HG03565 (cell line): ENCODE data around the gene KIF26B.

ENCODE experiments used
- ATAC-seq: cut with Tn5 transposase; IDR thresholded peaks from one replicate; pipeline ENCODE4 v1.9.1; 2021; ENCODE audit warnings: mild to moderate bottlenecking, moderate library complexity; ENCODE audit not compliant: unreplicated experiment

Gene KIF26B

GRCh38 chr1:245448975-245449431 lies 294.2 kb downstream of the KIF26B start:
- no peak for ATAC-seq

GRCh38 chr1:245453541-245453940 lies 298.8 kb downstream of the KIF26B start:
- ATAC-seq: no peak

GRCh38 chr1:245454051-245454450 lies 299.3 kb downstream of the KIF26B start:
- no peak for ATAC-seq

- ATAC-seq: no peak
Measured at GRCh38 chr1:245457562-245457961, 302.8 kb downstream of the KIF26B start.

GRCh38 chr1:245458234-245458633 lies 303.4 kb downstream of the KIF26B start:
- no peak for ATAC-seq

- no peak for ATAC-seq
Measured at GRCh38 chr1:245458761-245459174, 304.0 kb downstream of the KIF26B start.

DNA sequence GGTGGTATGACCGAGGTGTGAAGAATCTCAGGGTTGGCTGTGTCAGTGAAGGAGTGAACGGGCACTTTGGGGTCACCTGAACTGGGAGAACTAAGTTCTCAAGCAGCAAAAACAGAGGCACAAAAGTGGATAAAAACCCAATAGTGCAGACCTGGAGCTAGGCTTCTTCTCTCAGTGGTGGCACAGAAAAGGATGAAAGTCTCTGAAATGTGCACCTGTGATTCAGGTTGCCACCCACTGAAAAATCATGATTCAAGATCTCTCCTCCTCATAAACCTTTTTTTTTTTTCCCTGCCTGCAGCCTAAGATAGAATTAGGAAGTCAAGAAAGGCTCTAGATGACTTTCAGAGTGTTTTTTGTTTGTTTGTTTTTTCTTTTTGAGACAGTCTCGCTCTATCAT lies 304.8 kb downstream of the KIF26B start:
- no peak for ATAC-seq

- ATAC-seq: no peak
Measured at GRCh38 chr1:245461681-245462080, 306.9 kb downstream of the KIF26B start.

DNA sequence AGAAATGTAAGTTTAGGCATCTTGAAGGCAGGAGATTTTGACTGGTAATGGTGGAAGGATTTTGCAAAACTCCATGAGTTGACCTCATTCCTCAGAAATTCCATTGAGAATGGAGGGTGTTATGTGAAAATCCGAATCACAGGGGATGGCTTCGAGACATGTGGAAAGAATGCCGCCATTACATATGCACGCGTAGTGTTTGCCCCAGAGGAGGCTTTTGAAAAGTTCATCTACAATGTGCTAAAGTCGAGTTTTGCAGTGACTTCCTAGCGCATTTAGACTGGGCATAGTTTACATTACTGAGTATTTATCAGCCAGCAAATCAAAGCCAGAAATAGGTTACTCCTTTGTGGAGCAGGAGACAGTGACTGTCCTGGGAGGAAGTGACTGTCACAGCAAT lies 307.4 kb downstream of the KIF26B start:
- ATAC-seq: no peak

DNA sequence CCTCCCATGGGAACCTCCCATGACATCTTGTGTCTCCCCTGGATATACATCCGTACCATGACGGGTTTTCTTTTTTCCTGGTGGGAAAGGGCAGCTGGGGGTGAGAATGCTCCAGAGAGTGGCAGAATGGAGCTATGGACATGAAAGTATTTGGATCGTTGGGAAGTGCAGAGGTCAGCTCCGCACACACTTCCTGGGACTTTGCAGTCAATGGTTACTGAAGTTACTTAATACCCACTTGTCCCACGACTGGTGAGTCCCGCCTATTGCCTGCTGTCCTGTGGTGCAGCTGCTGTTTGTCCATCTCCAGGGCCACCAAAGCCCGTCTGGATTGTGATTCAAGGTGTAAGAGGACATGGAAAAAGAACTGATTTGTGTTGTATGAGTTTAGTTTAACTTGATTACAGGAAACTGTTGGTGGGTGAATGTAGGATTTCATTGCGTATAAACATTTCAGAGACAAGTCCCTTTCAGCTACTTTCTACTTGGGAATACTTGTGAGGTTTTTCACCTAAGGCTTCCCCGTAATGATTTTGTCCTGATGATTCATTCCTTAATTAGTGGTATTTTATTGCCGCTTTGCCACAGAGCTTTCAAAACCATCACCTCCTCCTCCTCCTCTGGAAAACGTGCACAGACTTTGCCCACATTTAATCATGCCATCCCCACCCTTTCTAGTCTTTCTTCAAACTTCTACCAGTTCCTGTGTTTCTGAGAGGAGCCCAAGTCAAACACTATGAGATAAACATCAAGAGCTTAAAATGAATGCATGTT lies 308.8 kb downstream of the KIF26B start:
- ATAC-seq: no peak

DNA sequence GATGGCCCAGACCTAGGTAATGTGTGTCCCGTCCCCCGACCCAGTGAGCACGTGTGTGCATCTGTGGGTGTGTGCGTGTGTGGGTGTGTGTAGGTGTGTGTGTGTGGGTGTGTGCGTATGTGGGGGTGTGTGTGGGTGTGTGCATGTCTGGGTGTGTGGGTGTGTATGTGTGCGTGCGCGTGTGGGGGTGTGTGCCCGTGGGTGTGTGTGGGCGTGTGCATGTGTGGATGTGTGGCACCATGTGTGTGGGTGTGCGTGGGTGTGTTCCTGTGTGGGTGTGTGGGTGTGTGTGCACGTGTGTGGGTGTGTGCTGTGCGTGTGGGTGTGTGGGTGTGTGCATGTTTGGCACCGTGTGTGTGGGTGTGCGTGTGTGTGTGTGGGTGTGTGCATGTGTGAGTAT lies 309.5 kb downstream of the KIF26B start:
- no peak for ATAC-seq

DNA sequence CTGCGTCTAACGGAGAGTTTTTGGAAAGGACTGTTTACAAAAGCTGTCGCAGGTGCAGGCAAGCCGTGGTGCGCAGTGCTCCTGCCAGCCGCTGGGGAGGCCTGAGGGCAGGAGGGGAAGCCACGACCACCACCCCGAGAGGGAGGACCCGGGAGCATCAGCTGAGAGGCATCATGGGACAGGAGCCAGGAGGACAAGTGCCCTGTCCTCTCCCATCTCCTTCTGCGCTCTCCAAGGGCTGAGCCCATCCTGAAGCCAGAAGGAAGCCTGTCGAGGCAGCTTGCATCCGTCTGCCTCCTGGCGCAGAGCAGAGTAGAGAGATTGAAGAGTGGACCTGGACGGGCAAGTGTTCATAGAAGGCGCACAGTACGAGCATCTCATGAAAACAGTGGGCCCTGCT lies 310.9 kb downstream of the KIF26B start:
- no peak for ATAC-seq

GRCh38 chr1:245466261-245466660 lies 311.5 kb downstream of the KIF26B start:
- ATAC-seq: no peak

DNA sequence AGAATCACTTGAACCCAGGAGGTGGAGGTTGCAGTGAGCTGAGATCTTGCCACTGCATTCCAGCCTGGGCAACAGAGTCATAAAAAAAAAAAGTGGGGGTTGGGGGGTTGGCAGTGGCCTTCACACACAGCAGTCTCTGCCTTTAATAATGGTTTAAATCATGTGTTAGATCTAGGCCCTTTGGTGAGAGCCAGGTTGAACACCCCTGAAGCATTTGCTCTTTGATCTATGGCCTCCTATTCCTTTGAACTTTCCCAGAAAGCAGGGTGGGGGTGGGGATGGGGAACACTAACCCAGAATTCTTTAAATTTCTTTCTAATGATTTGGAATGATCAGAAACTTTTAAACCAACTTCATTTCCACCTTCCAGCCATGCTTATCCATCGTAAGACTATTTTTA lies 313.0 kb downstream of the KIF26B start:
- ATAC-seq: no peak

- no peak for ATAC-seq
Measured at GRCh38 chr1:245469006-245469405, 314.2 kb downstream of the KIF26B start.

DNA sequence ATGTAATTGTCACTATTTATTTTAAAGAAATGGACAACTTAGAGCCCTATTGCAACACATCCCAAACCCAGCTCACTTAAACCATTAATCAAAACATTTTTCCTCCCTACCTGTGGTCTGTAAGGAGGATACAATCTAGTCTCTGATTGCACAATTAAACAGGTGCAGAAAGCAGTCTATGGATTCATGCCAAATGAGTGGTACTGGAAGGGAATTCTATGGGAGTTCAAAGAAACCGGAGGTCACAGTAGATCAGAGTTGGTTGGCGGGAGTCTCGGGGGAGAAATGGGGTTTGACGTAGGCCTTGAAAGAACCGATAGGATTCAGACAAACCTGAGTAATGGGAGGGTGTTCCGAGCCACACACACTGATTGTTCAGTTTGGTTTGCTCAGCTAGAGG lies 314.9 kb downstream of the KIF26B start:
- no peak for ATAC-seq

DNA sequence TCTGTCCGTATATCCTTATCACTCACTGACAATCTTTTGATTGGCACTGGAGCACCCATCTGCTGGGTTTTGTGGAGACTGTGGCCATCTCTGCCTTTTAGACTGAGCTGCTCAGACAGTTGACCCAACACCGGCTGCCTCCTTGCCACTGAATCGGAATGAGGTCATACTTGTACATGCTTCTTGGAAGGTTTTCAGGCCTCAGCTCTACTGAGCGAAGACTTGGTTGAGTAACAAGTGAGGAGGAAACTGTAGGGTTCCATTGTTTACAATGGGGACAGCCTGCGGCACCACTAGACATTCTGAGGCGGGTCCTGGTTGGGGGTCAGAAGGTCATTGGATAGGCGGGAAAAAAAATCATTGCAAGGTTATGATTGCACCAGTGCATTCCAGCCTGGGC lies 320.3 kb downstream of the KIF26B start:
- ATAC-seq: no peak

DNA sequence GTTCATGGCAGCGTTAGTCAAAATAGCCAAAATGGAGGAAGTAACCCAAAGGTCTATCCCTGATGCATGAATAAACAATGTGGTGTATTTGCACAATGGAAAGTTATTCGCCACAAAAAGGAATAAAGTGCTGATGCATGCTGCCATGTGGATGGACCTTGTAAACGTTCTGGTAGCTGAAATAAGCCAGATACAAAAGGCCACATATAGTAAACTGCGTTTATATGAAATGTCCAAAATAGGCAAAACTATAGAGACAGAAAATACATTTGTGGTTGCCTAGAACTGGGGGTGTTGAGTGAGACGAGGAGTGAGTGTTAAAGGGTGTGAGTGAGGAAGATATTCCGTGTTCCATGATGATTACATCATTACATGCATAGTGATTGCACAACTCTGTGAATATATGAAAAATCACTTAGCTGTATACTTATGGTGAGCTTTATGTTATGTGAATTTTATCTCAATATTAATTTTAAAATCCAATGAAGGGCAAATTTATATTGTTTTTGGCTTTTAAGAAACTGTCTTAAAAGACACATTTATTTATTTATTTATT lies 321.3 kb downstream of the KIF26B start:
- ATAC-seq: no peak

DNA sequence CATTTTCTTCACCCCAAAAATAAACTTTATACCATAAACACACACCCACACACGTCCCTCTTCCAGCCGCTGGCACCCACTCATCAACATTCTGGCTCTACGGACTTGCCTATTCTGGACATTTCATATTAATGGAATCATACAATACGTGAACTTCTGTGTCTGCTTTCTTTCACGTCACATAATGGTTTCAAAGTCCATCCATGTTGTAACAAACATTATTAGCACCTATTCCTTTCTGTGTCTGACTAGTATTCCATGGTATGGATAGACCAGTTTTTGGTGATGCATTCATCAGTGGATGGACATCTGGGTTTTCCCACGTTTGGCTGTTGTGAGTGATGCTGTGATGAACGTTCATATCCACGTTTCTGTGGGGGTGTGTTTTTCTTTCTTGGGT lies 323.2 kb downstream of the KIF26B start:
- ATAC-seq: no peak

DNA sequence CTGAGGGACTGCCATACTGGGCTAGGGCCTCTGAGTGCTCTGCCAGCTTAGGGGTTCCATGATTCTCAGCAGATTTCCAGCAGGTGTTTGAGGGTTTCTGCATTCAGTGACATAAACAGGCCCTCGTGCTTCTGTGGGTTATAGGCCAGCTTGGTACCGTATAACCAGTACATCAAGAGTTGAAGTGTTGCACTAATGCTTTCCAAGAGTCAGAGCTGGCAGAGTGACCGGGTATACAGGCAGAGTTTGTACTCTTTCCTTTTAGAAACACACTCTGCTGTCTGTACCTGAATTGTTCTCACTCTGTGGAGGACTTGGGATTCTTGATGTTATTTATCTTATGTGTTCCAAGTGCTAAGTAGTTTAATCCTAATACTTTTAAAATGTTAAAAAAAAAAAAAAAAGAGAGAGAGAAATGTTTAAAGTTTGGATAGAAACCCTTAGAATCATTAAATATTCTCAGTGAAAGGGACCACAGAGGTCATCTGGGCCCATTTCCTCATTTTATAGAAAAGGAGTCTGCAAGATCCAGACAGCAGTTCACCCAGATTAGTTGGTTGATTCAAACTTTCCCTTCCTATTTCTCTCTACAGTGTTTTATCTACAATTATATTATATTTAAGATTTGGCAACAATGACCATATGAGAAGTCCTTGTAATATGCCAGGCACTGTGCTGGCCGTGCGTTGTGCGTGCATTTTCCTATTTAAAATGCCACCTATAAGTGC lies 325.8 kb downstream of the KIF26B start:
- ATAC-seq: no peak

- ATAC-seq: no peak
Measured at GRCh38 chr1:245481261-245481660, 326.5 kb downstream of the KIF26B start.

DNA sequence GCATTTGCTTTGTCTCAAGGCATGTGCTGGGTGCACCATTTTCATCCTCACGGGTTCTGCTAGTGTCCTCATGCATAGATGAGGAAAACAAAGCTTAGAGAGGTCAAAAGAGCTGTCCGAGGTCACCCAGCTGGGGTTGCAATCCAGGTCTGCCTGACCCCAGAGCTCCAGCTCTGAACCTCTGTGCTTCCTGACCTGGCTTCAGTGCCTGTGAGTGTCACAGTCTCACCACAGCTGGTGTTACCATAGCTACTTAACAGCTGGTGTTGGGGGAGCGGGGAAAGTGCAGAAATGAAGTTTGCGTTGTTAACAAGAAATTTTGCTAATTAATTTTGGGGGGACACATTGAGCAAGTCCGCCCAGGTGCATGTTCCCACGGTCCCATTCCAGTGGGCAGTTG lies 328.5 kb downstream of the KIF26B start:
- ATAC-seq: no peak
